HepG2 (cell line): ENCODE data around the gene METTL15. TPM values are rescaled to one million over a fixed set of nuclear protein-coding genes. Genes with fewer than 3 reads are reported as not detected.

Source experiments
- ATAC-seq: fragments of 200-7000 bp; cut with Tn5 transposase; 3 replicates; pipeline ENCODE4 v1.9.1; 2020; ENCODE audit warnings: mild to moderate bottlenecking, moderate library complexity
- BruUV-seq: library from RNA; stranded (reverse); fragments of 400-500 nt; replicated peaks from 2 replicates; lab custom pipeline; 2021; lab: Mats Ljungman, UMichigan
- CTCF ChIA-PET: fragments of 300-600 bp; formaldehyde crosslinking; extraction: SDS; loops from one replicate; lab custom pipeline; 2021; ENCODE audit warnings: low total read pairs, inconsistent platforms, low intra/inter-chr PET ratio; lab: Yijun Ruan, JAX
- POLR2A ChIA-PET: fragments of 350-600 bp; sonication (Branson Sonifier 250); formaldehyde crosslinking; loops from one replicate; lab custom pipeline; 2020; ENCODE audit warnings: antibody characterized with exemption, inconsistent platforms; lab: Yijun Ruan, JAX
- DNase-seq: peaks from one replicate; pipeline ENCODE4 v3.0.0-alpha.2; 2015; ENCODE audit warnings: low spot score
- FAIRE-seq: peaks from 3 replicates; lab custom pipeline; 2011; peaks lifted over from hg19 to GRCh38; lab: Jason Lieb, UNC
- H2AFZ ChIP-seq: one replicate; pipeline ENCODE4 v1.6.1; 2011; ENCODE audit warnings: low read length, inconsistent platforms
- H3K27ac ChIP-seq: fragments of 300-600 bp; 3 replicates; pipeline ENCODE4 v1.8.0; 2011; ENCODE audit warnings: mixed run types, mild to moderate bottlenecking, mixed read lengths, low read length, inconsistent platforms; ENCODE audit not compliant: insufficient read depth; ENCODE audit errors: extremely low read length
- H3K27me3 ChIP-seq, 2 experiments: fragments of 200-600 bp in 1 of 2; 2 replicates in 1 of 2; 3 replicates in 1 of 2; pipeline versions ENCODE4 v1.6.0 to v1.8.0; 2011; ENCODE audit warnings: low read length in 2 of 2, mild to moderate bottlenecking in 2 of 2, moderate library complexity in 2 of 2, inconsistent platforms in 1 of 2; ENCODE audit not compliant: insufficient read depth in 2 of 2, control insufficient read depth in 1 of 2
- H3K36me3 ChIP-seq, 2 experiments: fragments of 200-600 bp in 1 of 2; replicated peaks in 1 of 2; 2 replicates in 1 of 2; 3 replicates in 1 of 2; pipeline versions ENCODE4 v1.5.1 to v1.8.0; 2011; ENCODE audit warnings: low read length in 2 of 2, inconsistent platforms in 1 of 2; ENCODE audit not compliant: insufficient read depth in 2 of 2, control insufficient read depth in 1 of 2
- H3K4me1 ChIP-seq: 2 replicates; pipeline ENCODE4 v1.5.1; 2012; ENCODE audit warnings: low read length, inconsistent platforms; ENCODE audit not compliant: insufficient read depth
- H3K4me2 ChIP-seq: 2 replicates; pipeline ENCODE4 v1.6.0; 2011; ENCODE audit warnings: low read depth, low read length, inconsistent platforms
- H3K4me3 ChIP-seq, 3 experiments: fragments of 200-600 bp in 1 of 3; sonication (generic), shearing (Covaris generic) in 1 of 3; replicated peaks in 1 of 3; 2 replicates each; pipeline ENCODE4 v1.5.1; 2011 to 2016; ENCODE audit warnings: low read length in 3 of 3, inconsistent platforms in 2 of 3, low read depth in 2 of 3, mild to moderate bottlenecking in 2 of 3, control low read depth in 1 of 3, mixed read lengths in 1 of 3; ENCODE audit not compliant: insufficient read depth in 1 of 3
- H3K79me2 ChIP-seq: one replicate; pipeline ENCODE4 v1.6.1; 2011; ENCODE audit warnings: low read length, inconsistent platforms; ENCODE audit not compliant: insufficient read depth
- H3K9ac ChIP-seq: 2 replicates; pipeline ENCODE4 v1.6.0; 2011; ENCODE audit warnings: mild to moderate bottlenecking, low read depth, low read length, inconsistent platforms; ENCODE audit not compliant: insufficient read depth
- H3K9me3 ChIP-seq: 2 replicates; pipeline ENCODE4 v1.5.1; 2012; ENCODE audit warnings: mild to moderate bottlenecking, low read length
- H4K20me1 ChIP-seq: 2 replicates; pipeline ENCODE4 v1.6.0; 2011; ENCODE audit warnings: inconsistent platforms, mild to moderate bottlenecking, low read length, moderate library complexity; ENCODE audit not compliant: insufficient read depth
- ARNTL ChIP-seq: sonication (generic); formaldehyde crosslinking; IDR thresholded peaks from 2 replicates; pipeline ENCODE4 v1.4.0; 2020; ENCODE audit warnings: mild to moderate bottlenecking, missing genetic modification reagents
- CSRNP2 ChIP-seq: sonication (generic); formaldehyde crosslinking; conservative IDR thresholded peaks from 2 replicates; pipeline ENCODE4 v1.8.0; 2022; ENCODE audit warnings: low read depth, missing genetic modification reagents
- HMGXB3 ChIP-seq: sonication (generic); formaldehyde crosslinking; IDR thresholded peaks from 2 replicates; pipeline ENCODE4 v1.4.0; 2020; ENCODE audit warnings: missing genetic modification reagents, borderline replicate concordance
- ZNF792 ChIP-seq: IDR thresholded peaks from 2 replicates; pipeline ENCODE4 v1.6.1; 2016
- WGBS: methylation state at CpG from one replicate; pipeline ENCODE4 v1.1.6; 2017; ENCODE audit warnings: low lambda C conversion rate; 5-methylcytosine and 5-hydroxymethylcytosine counted together
- in situ Hi-C: cut with HindIII; loops from 2 replicates; pipeline ENCODE4 v1.10.0; 2017; ENCODE audit warnings: low pct_unique_long_range_greater_than_20kb; ENCODE audit not compliant: extremely low pct_ligation_motif_present
- intact Hi-C: fragments of 100-400 bp; cut with micrococcal nuclease; formaldehyde crosslinking; loops from one replicate; pipeline ENCODE4 v1.10.0; 2022; ENCODE audit not compliant: unreplicated experiment
- polyA plus RNA-seq, 8 experiments: library from polyadenylated mRNA; depleted of rRNA in 3 of 8; stranded (reverse) in 7 of 8; unstranded in 1 of 8; fragments of >200 nt; fragmentation: Illumina TruSeq in 4 of 8; extraction: Trizol in 4 of 8; gene quantifications; 2 replicates each; pipeline versions ENCODE4 v1.2.1 to v1.2.3, GENCODE V29; 2011 to 2016; ENCODE audit warnings: low read depth in 4 of 8, missing spikeins in 1 of 8, mixed read lengths in 1 of 8; ENCODE audit not compliant: insufficient read depth in 1 of 8
- total RNA-seq, 5 experiments: library from RNA; depleted of rRNA; stranded (reverse); fragments of >200 nt; fragmentation: Illumina TruSeq; extraction: Trizol; gene quantifications; 2 replicates each; pipeline ENCODE4 v1.2.3, GENCODE V29; 2016; ENCODE audit warnings: low read depth in 1 of 5

METTL15 gene
- total and polyA plus RNA-seq, 2 of the 13 experiments (the other 11 are each of a cell fraction or from before 2014, with no cell fraction given) = 6.5 to 14.0 TPM

GRCh38 chr11:28123151-28123581, 15.0 kb downstream of the METTL15 start:
- intact Hi-C loops = no loop called here
- Histone ChIP-seq H3K27me3 (no peaks in the 10 kb centered on the region), H3K27ac (no peak overlapping the region), H3K36me3 (peaks cover 0 to 4% of the 10 kb centered on the region in 2 experiments; a peak in 1 of 5 replicates), H4K20me1 (no peaks in the 10 kb centered on the region), H3K9me3 (no peaks in the 10 kb centered on the region), H3K9ac (no peak overlapping the region)
- no TSS peak for BruUV-seq
- no peak for ATAC-seq
- peak; percentile 10 for DNase-seq
- FAIRE-seq = no peak
- no peak for TF ChIP-seq ARNTL
- TF ChIP-seq ZNF792 (CRISPR knock-in tag) = no peak
- no peak for TF ChIP-seq HMGXB3 (CRISPR knock-in tag)
- TF ChIP-seq CSRNP2 (CRISPR knock-in tag) = no peak
- TF ChIP-seq, all 625 proteins: peak for 0
- Histone ChIP-seq H3K4me3 (no peak overlapping the region), H3K79me2 (no peaks in the 10 kb centered on the region), H3K4me1 (no peaks in the 10 kb centered on the region), H2AFZ (no peak overlapping the region), H3K4me2 (no peak overlapping the region)
- CTCF ChIA-PET = no interaction called here
- in situ Hi-C loops = no loop called here
- POLR2A ChIA-PET = no interaction called here
- WGBS = 84% methylated on average over 3 of the region's 3 CpGs
